Activated T-cell treated with anti-CD3 and anti-CD28 coated beads, Interleukin-2, amount 50 U/mL, for 4 hours (primary cell): ENCODE data around the gene PORCN. TPM values are rescaled to one million over a fixed set of nuclear protein-coding genes. Genes with fewer than 3 reads are reported as not detected.
"Not testable (repeated sequence)": the region's sequence is repeated elsewhere in the genome, so short reads cannot be mapped to it uniquely, and the experiment has no call there.

Experiments used
- ATAC-seq, 2 donors: fragments of 200-7000 bp; cut with Tn5 transposase; one replicate each; pipeline ENCODE4 v1.10.0; 2021
- DNase-seq: peaks from one replicate; pipeline ENCODE4 v3.0.0-alpha.2; 2020
- H3K27me3 Mint-ChIP-seq: one replicate; pipeline ENCODE4 v1.8.0; 2021; ENCODE audit warnings: low read depth, mixed read lengths
- H3K36me3 Mint-ChIP-seq: one replicate; pipeline ENCODE4 v1.8.0; 2022; ENCODE audit warnings: mixed read lengths; ENCODE audit not compliant: insufficient read depth
- H3K4me1 Mint-ChIP-seq: one replicate; pipeline ENCODE4 v1.8.0; 2021; ENCODE audit warnings: low read depth, mixed read lengths
- H3K4me3 Mint-ChIP-seq: one replicate; pipeline ENCODE4 v1.8.0; 2021; ENCODE audit warnings: mild to moderate bottlenecking, moderate library complexity, mixed read lengths
- H3K9me3 Mint-ChIP-seq: one replicate; pipeline ENCODE4 v1.8.0; 2021; ENCODE audit warnings: mixed read lengths
- total RNA-seq, 3 donors: library from RNA; stranded (reverse); gene quantifications; one replicate each; pipeline ENCODE4 v1.2.1, GENCODE V29; 2021

PORCN gene
- total RNA-seq, 3 donors from 2014 or later, result 7.5 to 10.0 (median 9.4) TPM

- H3K36me3 Mint-ChIP-seq, result peaks cover 13% of the 10 kb centered on the region
- H3K4me3 Mint-ChIP-seq, result no peak overlapping the region
- H3K9me3 Mint-ChIP-seq, result no peaks in the 10 kb centered on the region
- peaks cover 13% of the 10 kb centered on the region for H3K4me1 Mint-ChIP-seq
- DNase-seq, result no peak
- no peak for ATAC-seq
- no peaks in the 10 kb centered on the region for H3K27me3 Mint-ChIP-seq
Observed at GRCh38 chrX:48530736-48531135, 21.9 kb downstream of the PORCN start.

GRCh38 chrX:48531358-48531959 is 22.7 kb downstream of the PORCN start:
- Mint-ChIP-seq H3K4me1 (peaks cover 12% of the 10 kb centered on the region), H3K9me3 (no peaks in the 10 kb centered on the region), H3K27me3 (no peaks in the 10 kb centered on the region), H3K36me3 (peaks cover 12% of the 10 kb centered on the region), H3K4me3 (no peak overlapping the region)
- ATAC-seq (peak; percentile 78 to 82), DNase-seq (no peak)

GRCh38 chrX:48532161-48532560 is 23.4 kb downstream of the PORCN start:
- ATAC-seq (no peak), DNase-seq (no peak)
- peaks cover 9% of the 10 kb centered on the region for H3K4me1 Mint-ChIP-seq
- no peak overlapping the region for H3K4me3 Mint-ChIP-seq
- no peaks in the 10 kb centered on the region for H3K9me3 Mint-ChIP-seq
- no peaks in the 10 kb centered on the region for H3K27me3 Mint-ChIP-seq
- peaks cover 10% of the 10 kb centered on the region for H3K36me3 Mint-ChIP-seq

GRCh38 chrX:48533165-48533564 is 24.4 kb downstream of the PORCN start:
- ATAC-seq (no peak), DNase-seq (no peak)
- Mint-ChIP-seq H3K9me3 (no peaks in the 10 kb centered on the region), H3K4me3 (no peak overlapping the region), H3K27me3 (no peaks in the 10 kb centered on the region), H3K4me1 (peaks cover 9% of the 10 kb centered on the region), H3K36me3 (peaks cover 8% of the 10 kb centered on the region)

GRCh38 chrX:48538641-48539344 is 30.0 kb downstream of the PORCN start:
- peak overlapping the region; percentile 91 for H3K4me3 Mint-ChIP-seq
- H3K4me1 Mint-ChIP-seq, result peaks cover 14% of the 10 kb centered on the region
- no peak for ATAC-seq
- peaks cover 7% of the 10 kb centered on the region for H3K36me3 Mint-ChIP-seq
- DNase-seq, result no peak
- no peaks in the 10 kb centered on the region for H3K27me3 Mint-ChIP-seq
- H3K9me3 Mint-ChIP-seq, result no peaks in the 10 kb centered on the region

- Mint-ChIP-seq H3K4me1 (peaks cover 14% of the 10 kb centered on the region), H3K4me3 (peak within 1 kb of the TSS; percentile 91)
Observed at GRCh38 chrX:48539345-48540027, 30.7 kb downstream of the PORCN start, which contains the start of gene TBC1D25. Gene TBC1D25 (plus strand): TSS chrX:48539714. CDS start chrX:48539798, 84 bp downstream.

GRCh38 chrX:48540028-48540375 is 31.2 kb downstream of the PORCN start:
- peaks cover 14% of the 10 kb centered on the region for H3K4me1 Mint-ChIP-seq
- DNase-seq (peak; percentile 47), ATAC-seq (peak; percentile 60 to 70)
- H3K27me3 Mint-ChIP-seq, result no peaks in the 10 kb centered on the region
- H3K9me3 Mint-ChIP-seq, result no peaks in the 10 kb centered on the region
- peak overlapping the region; percentile 91 for H3K4me3 Mint-ChIP-seq
- H3K36me3 Mint-ChIP-seq, result peaks cover 9% of the 10 kb centered on the region

More at GRCh38 chrX:48539345-48540027, 30.7 kb downstream of the PORCN start, which contains the start of gene TBC1D25:
- no peaks in the 10 kb centered on the region for H3K27me3 Mint-ChIP-seq
- DNase-seq, result peak; percentile 97
- H3K9me3 Mint-ChIP-seq, result no peaks in the 10 kb centered on the region
- peaks cover 9% of the 10 kb centered on the region for H3K36me3 Mint-ChIP-seq
- peak; percentile 84 to 88 for ATAC-seq

GRCh38 chrX:48540480-48540879 is 31.7 kb downstream of the PORCN start:
- Mint-ChIP-seq H3K4me1 (peaks cover 16% of the 10 kb centered on the region), H3K36me3 (peaks cover 10% of the 10 kb centered on the region), H3K27me3 (no peaks in the 10 kb centered on the region), H3K4me3 (peak overlapping the region; percentile 91), H3K9me3 (no peaks in the 10 kb centered on the region)
- no peak for ATAC-seq
- DNase-seq, result no peak

GRCh38 chrX:48541140-48541814 is 32.5 kb downstream of the PORCN start:
- Mint-ChIP-seq H3K27me3 (no peaks in the 10 kb centered on the region), H3K4me1 (peaks cover 16% of the 10 kb centered on the region), H3K36me3 (peaks cover 12% of the 10 kb centered on the region), H3K4me3 (peak overlapping the region; percentile 91), H3K9me3 (no peaks in the 10 kb centered on the region)
- no peak for ATAC-seq
- no peak for DNase-seq

GRCh38 chrX:48548871-48549270 is 40.1 kb downstream of the PORCN start:
- no peak overlapping the region for H3K4me3 Mint-ChIP-seq
- no peak for DNase-seq
- no peaks in the 10 kb centered on the region for H3K27me3 Mint-ChIP-seq
- peaks cover 2% of the 10 kb centered on the region for H3K4me1 Mint-ChIP-seq
- ATAC-seq, result no peak
- no peaks in the 10 kb centered on the region for H3K9me3 Mint-ChIP-seq
- H3K36me3 Mint-ChIP-seq, result peaks cover 14% of the 10 kb centered on the region

- H3K4me3 Mint-ChIP-seq, DNase-seq, H3K36me3 Mint-ChIP-seq, H3K27me3 Mint-ChIP-seq, ATAC-seq, H3K9me3 Mint-ChIP-seq, H3K4me1 Mint-ChIP-seq: not testable (repeated sequence)
Observed at GRCh38 chrX:48555731-48556325, 47.0 kb downstream of the PORCN start.

- H3K36me3 Mint-ChIP-seq, result peaks cover 9% of the 10 kb centered on the region
- no peaks in the 10 kb centered on the region for H3K9me3 Mint-ChIP-seq
- H3K4me1 Mint-ChIP-seq, result peaks cover 2% of the 10 kb centered on the region
- DNase-seq (no peak), ATAC-seq (peak; percentile 89 to 91)
- no peaks in the 10 kb centered on the region for H3K27me3 Mint-ChIP-seq
- no peak overlapping the region for H3K4me3 Mint-ChIP-seq
Observed at GRCh38 chrX:48558271-48558670, 49.5 kb downstream of the PORCN start.

GRCh38 chrX:48559636-48560035 is 50.8 kb downstream of the PORCN start:
- Mint-ChIP-seq H3K4me1 (peaks cover 2% of the 10 kb centered on the region), H3K9me3 (no peaks in the 10 kb centered on the region), H3K4me3 (no peak overlapping the region), H3K27me3 (no peaks in the 10 kb centered on the region), H3K36me3 (peaks cover 7% of the 10 kb centered on the region)
- ATAC-seq (no peak), DNase-seq (no peak)

- no peaks in the 10 kb centered on the region for H3K9me3 Mint-ChIP-seq
- DNase-seq (no peak), ATAC-seq (no peak)
- peaks cover 2% of the 10 kb centered on the region for H3K4me1 Mint-ChIP-seq
- H3K36me3 Mint-ChIP-seq, result peaks cover 4% of the 10 kb centered on the region
- no peaks in the 10 kb centered on the region for H3K27me3 Mint-ChIP-seq
- H3K4me3 Mint-ChIP-seq, result no peak overlapping the region
Observed at GRCh38 chrX:48560056-48560455, 51.3 kb downstream of the PORCN start.
